Stimulated activated CD4-positive, alpha-beta T cell treated with anti-CD3 and anti-CD28 coated beads, Interleukin-2, amount 100 ng/mL, for 24 hours (primary cell): Measurements from ENCODE around the gene ENOX1.

Experiments
- DNase-seq, 2 donors: peaks; one replicate each; pipeline ENCODE4 v3.0.0-alpha.2; 2020

Gene ENOX1

GRCh38 chr13:43785261-43785649 lies 1.5 kb downstream of the ENOX1 start:
- DNase-seq: no peak

DNA sequence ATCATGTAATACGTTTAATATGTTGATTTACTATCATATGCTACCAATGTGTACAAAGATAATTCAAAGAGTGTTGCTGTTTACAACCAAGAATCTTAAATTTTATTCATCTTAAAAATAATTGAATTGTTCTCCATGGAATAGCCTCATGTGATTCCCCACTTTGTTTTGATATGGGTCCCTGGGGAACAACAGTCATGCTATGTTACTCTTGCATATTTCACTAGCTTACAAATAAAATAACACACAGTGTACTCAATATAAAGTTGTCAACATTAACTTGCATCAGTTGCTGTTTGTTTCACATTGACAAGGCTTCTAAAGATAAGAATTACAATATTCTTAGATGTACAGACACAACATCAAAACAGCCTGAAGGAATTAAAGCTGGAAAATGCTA lies 2.3 kb downstream of the ENOX1 start:
- DNase-seq: no peak

DNA sequence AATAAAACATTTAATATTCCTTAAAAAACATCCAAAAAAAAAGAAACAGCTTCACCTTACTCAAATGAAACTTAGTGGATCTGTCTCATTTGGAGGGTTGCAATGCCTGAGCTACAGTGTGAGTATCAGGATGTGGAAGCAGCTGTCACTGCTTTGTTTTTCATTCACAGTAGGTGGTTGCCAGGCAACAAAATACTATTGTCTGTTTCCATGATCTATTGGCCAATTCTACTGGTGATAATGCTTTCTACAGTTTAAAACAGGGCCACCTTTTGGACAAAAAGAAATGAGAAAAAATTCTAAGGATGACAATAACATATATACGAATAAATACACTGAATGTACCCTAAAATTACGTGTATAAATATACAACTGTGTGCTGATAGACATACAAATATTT lies 3.0 kb downstream of the ENOX1 start:
- DNase-seq: no peak

DNA sequence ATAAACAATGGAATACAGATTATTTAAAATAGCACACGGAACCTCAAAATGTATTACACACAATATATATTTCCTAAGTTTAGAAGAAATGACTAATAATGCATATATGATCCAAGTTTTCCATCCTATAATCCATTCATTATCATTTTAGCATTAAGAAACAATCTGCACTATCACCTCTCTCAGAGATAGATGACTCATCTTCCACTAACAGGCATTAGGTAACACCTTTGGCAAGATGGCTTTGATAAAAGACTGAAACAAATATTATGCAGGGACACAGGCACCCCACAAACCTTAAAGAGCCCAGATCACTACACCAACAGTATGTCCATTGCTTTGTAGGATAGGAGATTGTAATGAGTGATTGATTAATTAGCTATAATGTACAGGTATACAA lies 4.1 kb downstream of the ENOX1 start:
- no peak for DNase-seq

- DNase-seq: no peak
Observed at GRCh38 chr13:43780666-43781065, 6.1 kb downstream of the ENOX1 start.

- DNase-seq: no peak
Observed at GRCh38 chr13:43776501-43777079, 10.2 kb downstream of the ENOX1 start.

GRCh38 chr13:43776006-43776405 lies 10.8 kb downstream of the ENOX1 start:
- DNase-seq: no peak

- DNase-seq: no peak
Observed at GRCh38 chr13:43773602-43774001, 13.2 kb downstream of the ENOX1 start.

GRCh38 chr13:43770871-43771270 lies 15.9 kb downstream of the ENOX1 start:
- no peak for DNase-seq

DNA sequence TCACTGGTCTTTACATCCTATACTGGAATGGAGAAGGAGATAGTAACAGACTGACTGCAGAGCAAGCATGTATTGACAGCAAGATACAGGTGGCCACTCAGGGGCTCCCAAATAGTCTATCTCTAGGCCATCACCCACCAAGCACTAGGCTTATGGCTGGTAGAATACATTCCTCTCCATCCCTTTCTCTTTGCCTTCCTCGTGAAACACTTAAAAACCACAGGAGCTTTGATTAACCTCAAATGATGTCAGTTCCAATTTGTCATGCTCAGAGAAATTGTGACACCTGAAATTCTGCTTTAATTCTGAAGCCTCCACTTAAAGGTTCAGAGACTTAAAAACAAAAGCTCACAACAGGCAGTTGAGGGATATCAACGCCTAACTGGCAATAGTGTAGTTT lies 17.2 kb downstream of the ENOX1 start:
- no peak for DNase-seq

GRCh38 chr13:43767341-43767931 lies 19.3 kb downstream of the ENOX1 start:
- no peak for DNase-seq

DNA sequence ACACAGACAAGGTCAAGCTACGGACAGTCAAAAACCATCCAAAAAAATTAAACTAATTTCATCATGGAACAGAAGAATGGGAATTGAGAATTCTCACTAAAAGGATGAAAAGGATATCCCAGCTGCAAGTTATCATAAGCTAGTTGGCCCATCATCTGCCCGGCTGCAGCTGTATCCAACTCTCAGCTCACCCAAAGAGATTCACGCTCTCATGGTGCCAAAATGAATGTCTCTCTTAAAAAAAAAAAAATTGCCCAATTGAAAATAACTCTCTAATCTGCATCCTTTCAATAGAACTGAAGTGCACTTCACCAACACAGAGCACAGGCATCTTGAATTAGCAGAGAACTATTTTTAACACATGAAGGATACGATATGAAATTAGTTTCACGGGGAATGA lies 20.0 kb downstream of the ENOX1 start:
- DNase-seq: no peak

- DNase-seq: no peak
Observed at GRCh38 chr13:43764349-43764748, 22.4 kb downstream of the ENOX1 start.

GRCh38 chr13:43763143-43763759 lies 23.5 kb downstream of the ENOX1 start:
- DNase-seq: no peak

GRCh38 chr13:43761616-43762315 lies 25.0 kb downstream of the ENOX1 start:
- no peak for DNase-seq

GRCh38 chr13:43760257-43760656 lies 26.5 kb downstream of the ENOX1 start:
- no peak for DNase-seq

GRCh38 chr13:43758834-43759233 lies 27.9 kb downstream of the ENOX1 start:
- DNase-seq: no peak

DNA sequence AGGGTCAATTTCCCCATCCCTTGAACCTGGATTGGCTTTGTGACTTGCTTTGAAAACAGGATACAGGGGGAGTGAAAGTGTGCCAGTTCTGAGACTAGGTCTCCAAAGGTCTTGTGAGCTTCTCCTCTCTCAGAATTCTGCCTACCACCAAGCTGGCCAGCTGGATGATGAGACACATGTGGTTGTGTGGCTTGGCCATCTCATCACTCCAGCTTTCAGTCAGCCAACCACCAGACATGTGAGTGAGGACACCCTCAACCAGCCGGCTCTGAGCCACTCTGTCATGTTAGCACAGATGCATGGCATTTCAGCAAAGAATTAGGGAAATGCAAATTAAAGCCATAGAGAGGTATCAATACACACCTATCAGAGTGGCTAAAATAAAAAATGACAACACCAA lies 29.5 kb downstream of the ENOX1 start:
- DNase-seq: no peak

DNA sequence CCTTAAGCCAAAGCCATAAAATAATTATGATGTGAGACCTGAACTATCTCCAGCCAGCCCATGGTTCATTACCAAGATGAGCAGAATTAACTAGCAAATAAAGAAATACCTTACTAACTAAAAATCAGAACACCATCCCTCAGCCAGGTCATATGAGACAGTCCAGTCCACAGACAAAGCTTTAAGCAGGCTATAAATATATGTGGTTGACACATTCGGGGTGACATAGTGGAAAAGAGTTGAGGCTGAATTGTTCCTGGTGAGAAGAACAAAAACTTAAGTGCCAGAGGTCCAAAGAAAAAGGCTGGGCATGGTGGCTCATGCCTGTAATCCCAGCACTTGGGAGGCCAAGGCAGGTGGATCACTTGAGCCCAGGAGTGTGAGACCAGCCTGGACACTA lies 30.9 kb downstream of the ENOX1 start:
- no peak for DNase-seq

DNA sequence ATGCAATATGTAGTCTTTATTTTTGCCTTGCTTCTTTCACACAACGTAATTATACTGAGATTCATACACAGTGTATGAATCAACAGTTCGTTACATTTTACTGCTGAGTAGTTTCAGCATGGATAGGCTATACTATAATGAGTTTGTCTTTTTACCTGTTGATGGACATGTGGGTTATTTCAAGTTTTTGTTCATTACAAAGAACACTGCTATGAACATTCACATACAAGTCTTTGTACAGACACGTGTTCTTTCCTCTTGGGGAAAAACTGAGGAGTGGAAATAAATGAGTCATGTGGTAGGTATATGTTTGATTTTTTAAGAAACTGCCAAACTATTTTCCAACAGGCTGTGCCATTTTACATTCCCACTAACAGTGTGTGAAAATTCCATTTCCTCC lies 35.1 kb downstream of the ENOX1 start:
- no peak for DNase-seq

- no peak for DNase-seq
Observed at GRCh38 chr13:43749503-43749902, 37.3 kb downstream of the ENOX1 start.

DNA sequence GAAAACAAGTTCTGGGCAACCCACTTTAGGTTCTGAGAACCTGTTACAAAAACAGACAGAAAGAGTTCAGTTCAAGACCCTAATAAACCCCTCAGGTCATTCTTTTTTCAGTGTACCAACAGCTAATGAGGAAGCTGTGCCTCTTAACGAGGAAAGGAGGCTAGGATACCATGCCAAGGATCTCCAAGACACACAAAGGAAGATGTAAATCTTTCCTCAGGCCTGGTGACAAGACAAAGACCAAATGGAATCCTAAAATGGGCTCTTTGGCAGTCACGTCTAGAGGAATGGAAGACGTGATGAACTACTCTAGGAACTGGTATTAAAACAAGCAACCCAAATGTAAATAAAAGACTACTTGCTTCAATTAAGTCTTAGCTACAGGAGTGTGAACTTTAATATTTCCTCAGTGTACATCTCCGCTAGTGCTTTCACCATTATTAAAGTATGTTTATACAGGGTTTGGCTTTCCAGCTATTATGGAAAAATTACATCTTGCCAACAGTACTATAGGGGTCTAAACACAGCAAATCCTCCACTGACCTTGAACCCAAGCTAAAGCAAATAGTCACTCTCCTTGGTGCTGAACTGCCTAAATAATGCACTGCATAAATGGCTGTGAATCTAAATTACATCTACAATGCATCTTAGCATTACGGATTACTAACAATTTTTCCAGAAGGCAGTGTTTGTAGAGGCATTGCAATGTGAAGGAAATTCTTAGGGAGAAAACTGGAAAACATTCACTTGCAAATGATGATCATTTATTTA lies 42.3 kb downstream of the ENOX1 start:
- DNase-seq: no peak

DNA sequence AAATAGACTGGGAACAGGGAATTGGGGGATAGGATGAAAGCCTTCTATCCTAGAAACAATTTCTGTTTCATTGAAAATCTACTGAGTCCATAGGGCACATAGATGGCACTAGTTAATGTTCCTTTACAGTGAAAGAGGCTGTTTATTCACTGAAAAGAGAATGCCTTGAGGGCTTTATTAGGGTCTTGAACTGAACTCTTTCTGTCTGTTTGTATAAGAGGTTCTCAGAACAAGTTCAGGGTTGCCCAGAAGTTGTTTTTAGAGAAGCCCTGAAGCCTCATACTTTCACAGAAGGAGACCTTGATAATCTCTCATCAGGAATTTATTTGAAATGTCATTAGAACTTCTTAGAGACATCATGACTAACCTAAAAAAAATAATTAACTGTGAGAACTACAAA lies 43.9 kb downstream of the ENOX1 start:
- DNase-seq: no peak
